ENCODE data around the gene COX20. TPM values are rescaled to one million over a fixed set of nuclear protein-coding genes. Genes with fewer than 3 reads are reported as not detected.
"Not testable (repeated sequence)": the region's sequence is repeated elsewhere in the genome, so short reads cannot be mapped to it uniquely, and the experiment has no call there.

COX20 gene
- total RNA-seq, 1 donor from 2014 or later: 30.2 TPM

GRCh38 chr1:244792188-244792850 lies 43.1 kb upstream of the COX20 start:
- TF ChIP-seq, protein P1, sequence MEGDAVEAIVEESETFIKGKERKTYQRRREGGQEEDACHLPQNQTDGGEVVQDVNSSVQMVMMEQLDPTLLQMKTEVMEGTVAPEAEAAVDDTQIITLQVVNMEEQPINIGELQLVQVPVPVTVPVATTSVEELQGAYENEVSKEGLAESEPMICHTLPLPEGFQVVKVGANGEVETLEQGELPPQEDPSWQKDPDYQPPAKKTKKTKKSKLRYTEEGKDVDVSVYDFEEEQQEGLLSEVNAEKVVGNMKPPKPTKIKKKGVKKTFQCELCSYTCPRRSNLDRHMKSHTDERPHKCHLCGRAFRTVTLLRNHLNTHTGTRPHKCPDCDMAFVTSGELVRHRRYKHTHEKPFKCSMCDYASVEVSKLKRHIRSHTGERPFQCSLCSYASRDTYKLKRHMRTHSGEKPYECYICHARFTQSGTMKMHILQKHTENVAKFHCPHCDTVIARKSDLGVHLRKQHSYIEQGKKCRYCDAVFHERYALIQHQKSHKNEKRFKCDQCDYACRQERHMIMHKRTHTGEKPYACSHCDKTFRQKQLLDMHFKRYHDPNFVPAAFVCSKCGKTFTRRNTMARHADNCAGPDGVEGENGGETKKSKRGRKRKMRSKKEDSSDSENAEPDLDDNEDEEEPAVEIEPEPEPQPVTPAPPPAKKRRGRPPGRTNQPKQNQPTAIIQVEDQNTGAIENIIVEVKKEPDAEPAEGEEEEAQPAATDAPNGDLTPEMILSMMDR (IDR thresholded peaks at IDR 0.05; ENCODE audit: insufficient read depth, low read length, poor library complexity, severe bottlenecking): no peak
- no peaks in the 10 kb centered on the region for H3K36me3 ChIP-seq (ENCODE audit: control insufficient read depth, insufficient read depth, low read length)
- no peak overlapping the region for H3K4me3 ChIP-seq (ENCODE audit: low read depth, low read length)
- no peak for DNase-seq (ENCODE audit: low read depth)
- peaks cover 3% of the 10 kb centered on the region for H3K27me3 ChIP-seq (ENCODE audit: control insufficient read depth, insufficient read depth, low read length)

DNA sequence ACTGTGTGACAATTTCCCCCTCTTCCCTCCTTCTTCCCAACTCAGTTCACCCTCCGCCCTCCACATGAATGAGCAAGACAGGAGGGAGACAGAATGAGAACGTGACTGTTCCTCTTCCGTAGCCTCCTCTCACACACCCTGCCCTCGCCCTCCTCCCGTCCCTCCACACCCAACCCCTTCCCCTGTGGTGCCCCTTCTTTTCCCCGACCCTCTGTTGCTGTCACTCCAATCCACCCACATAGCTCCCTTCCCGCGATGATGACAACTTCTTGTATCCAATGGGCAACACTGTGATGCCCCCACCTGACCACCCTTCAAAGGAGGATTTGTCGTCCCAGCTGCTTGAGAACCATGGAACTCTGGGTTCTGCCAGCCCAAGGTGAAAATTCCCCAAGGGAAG lies 41.4 kb upstream of the COX20 start:
- Histone ChIP-seq H3K36me3 (ENCODE audit: control insufficient read depth, insufficient read depth, low read length) (no peaks in the 10 kb centered on the region), H3K4me3 (ENCODE audit: low read depth, low read length) (no peak overlapping the region), H3K27me3 (ENCODE audit: control insufficient read depth, insufficient read depth, low read length) (peaks cover under 1% of the 10 kb centered on the region)
- TF ChIP-seq, protein P1 (IDR thresholded peaks at IDR 0.05; ENCODE audit: insufficient read depth, low read length, poor library complexity, severe bottlenecking): no peak
- DNase-seq (ENCODE audit: low read depth): no peak

DNA sequence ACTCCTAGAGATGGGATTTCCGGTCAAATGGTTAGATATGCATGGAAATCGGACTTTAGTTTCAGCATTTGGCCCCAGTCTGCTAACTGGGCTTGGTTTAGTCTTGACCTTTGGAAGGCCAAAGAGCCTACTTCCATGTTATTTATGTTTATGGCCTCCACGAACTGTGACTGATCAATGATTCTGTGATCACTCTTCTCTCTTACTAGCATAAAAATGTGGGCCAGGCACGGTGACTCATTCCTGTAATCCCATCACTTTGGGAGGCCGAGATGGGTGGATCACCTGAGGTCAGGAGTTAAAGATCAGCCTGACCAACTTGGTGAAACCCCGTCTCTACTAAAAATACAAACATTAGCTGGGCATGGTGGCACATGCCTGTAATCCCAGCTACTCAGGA lies 40.9 kb upstream of the COX20 start:
- not testable (repeated sequence) for H3K4me3 ChIP-seq (ENCODE audit: low read depth, low read length); H3K27me3 ChIP-seq (ENCODE audit: control insufficient read depth, insufficient read depth, low read length); H3K36me3 ChIP-seq (ENCODE audit: control insufficient read depth, insufficient read depth, low read length); DNase-seq (ENCODE audit: low read depth)

DNA sequence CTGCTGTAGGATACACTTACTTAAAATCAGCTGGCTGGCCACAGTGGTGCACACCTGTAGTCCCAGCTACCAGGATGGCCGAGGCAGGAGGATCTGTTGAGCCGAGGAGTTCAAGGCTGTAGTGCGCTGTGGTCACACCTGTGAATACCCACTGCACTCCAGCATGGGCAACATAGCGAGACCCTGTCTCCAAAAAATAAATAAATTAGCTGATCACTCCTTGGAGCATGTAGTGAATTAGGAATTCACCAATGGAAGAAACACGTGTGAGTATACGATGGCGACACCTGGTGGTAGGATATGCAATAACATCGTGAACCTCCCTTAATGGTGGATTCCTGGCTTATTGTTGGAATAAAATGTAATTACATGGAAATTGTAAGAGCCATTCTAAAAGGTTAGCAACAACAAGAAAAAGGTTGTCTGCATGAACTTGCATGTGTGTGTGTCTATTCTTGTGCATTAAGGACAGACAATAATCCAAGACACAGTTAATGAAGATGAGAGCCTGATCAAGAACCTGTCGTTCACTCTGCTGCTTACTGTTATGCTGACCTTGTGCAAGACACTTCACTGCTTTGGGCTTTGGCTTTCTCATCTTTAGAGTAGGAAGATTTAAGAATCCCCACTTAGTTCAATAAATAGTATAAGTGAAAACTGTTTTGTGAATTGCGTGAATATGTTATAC lies 38.6 kb upstream of the COX20 start:
- Histone ChIP-seq H3K27me3 (ENCODE audit: control insufficient read depth, insufficient read depth, low read length) (no peaks in the 10 kb centered on the region), H3K36me3 (ENCODE audit: control insufficient read depth, insufficient read depth, low read length) (no peaks in the 10 kb centered on the region), H3K4me3 (ENCODE audit: low read depth, low read length) (no peak overlapping the region)
- TF ChIP-seq, protein P1 (IDR thresholded peaks at IDR 0.05; ENCODE audit: insufficient read depth, low read length, poor library complexity, severe bottlenecking): peak; percentile 76
- DNase-seq (ENCODE audit: low read depth): no peak

DNA sequence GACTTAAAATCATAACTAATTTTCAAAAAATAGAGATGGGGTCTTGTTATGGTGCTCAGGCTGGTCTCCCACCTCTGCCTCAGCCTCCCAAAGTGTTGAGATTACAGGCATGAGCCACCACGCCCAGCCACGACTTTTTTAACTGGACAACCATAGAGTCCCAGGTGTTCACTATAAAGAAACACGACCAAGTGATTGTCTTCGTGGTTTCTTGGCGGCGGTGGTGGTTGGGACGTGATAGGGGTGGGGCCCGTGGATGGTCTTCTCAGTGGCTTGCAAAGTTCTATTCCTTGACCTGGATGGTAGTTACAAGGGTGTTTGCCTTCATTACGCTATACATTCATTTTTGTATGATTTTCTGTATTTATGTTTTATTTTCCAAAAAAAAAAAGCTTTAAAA lies 34.6 kb upstream of the COX20 start:
- Histone ChIP-seq H3K4me3 (ENCODE audit: low read depth, low read length) (no peak overlapping the region), H3K36me3 (ENCODE audit: control insufficient read depth, insufficient read depth, low read length) (no peaks in the 10 kb centered on the region), H3K27me3 (ENCODE audit: control insufficient read depth, insufficient read depth, low read length) (no peaks in the 10 kb centered on the region)
- no peak for DNase-seq (ENCODE audit: low read depth)
- TF ChIP-seq, protein P1 (IDR thresholded peaks at IDR 0.05; ENCODE audit: insufficient read depth, low read length, poor library complexity, severe bottlenecking): no peak

DNA sequence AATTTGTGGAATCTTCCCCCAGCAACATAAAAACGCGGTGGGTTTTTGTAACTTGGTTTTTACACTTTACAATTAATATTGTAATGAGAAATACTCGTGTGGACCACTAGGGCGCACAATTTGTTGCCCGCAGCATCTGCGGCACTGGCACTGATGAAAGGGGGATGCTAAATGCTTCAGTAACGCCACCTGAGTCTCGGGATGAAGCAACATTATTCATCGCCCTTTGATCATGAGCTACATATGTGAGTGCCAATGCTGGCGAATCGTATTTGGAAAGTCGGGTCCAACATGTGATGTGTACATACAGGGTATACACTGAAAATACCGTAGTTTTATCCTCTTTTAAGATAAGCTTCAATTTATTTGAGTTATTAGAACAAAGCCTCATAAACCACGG lies 34.2 kb upstream of the COX20 start:
- DNase-seq (ENCODE audit: low read depth): no peak
- Histone ChIP-seq H3K27me3 (ENCODE audit: control insufficient read depth, insufficient read depth, low read length) (no peaks in the 10 kb centered on the region), H3K36me3 (ENCODE audit: control insufficient read depth, insufficient read depth, low read length) (no peaks in the 10 kb centered on the region), H3K4me3 (ENCODE audit: low read depth, low read length) (no peak overlapping the region)
- TF ChIP-seq, protein P1 (IDR thresholded peaks at IDR 0.05; ENCODE audit: insufficient read depth, low read length, poor library complexity, severe bottlenecking): peak; percentile 60
